DMS79 (cell line): ENCODE results near the gene GSDMA.
A peak's percentile ranks its signal among the peaks of the same experiment; 100 is the strongest.
"Not testable (repeated sequence)": the region's sequence is repeated elsewhere in the genome, so short reads cannot be mapped to it uniquely, and the experiment has no call there.

Experiments used
- DNase-seq: peaks from one replicate; lab custom pipeline; 2025; lab: John Stamatoyannopoulos, UW

The GSDMA gene

DNA sequence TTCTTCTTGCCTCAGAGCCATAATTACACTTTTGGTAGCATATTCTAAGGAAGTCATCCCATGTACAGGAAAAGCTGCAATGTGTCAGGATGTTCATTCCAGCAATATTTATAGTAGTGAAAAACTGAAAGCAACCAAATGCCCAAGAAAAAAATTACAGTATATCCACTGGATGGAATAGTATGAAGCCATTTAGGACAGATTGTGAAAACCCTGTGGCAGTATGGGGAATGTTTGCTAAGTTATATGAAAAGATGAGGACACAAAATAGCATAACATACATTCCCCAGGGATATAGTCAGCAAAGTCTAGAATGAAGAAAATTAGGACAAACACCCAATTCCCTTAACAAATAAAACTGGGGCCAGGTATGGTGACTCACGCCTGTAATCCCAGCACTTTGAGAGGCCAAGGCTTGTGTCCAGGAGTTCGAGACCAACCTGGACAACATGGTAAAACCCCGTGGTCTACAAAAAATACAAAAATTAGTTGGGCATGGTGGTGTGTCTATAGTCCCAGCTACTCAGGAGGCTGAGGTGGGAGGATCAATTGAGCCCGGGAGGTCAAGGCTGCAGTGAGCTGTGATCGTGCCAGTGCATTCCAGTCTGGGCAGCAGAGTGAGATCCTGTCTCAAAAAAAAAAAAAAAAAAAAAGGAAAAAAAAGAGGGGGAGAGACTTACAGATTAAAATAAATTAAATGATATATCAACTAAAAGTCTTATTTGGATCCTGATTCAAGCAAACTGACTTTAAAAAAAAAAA is 33.0 kb upstream of the GSDMA start:
- DNase-seq, result no peak

DNA sequence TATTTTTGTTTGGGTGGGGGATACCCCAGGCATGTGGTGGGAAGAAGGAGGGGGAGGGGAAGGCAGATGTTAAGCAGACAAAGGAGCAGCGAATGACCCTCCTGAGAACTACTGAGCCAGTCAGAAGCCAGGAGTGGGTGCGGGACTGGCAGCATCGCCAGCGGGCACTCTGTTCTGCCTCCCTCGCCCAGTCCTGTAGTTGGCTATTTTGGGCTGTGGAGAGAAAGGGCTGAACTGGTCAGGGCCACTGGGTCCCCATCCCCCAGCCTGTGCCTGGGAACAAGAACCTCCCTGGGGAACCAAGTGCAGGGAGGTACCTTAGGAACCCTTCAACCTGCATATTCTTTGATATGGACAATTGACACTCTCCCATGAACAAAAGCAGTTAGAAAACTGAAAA is 28.9 kb upstream of the GSDMA start:
- DNase-seq, result no peak

DNA sequence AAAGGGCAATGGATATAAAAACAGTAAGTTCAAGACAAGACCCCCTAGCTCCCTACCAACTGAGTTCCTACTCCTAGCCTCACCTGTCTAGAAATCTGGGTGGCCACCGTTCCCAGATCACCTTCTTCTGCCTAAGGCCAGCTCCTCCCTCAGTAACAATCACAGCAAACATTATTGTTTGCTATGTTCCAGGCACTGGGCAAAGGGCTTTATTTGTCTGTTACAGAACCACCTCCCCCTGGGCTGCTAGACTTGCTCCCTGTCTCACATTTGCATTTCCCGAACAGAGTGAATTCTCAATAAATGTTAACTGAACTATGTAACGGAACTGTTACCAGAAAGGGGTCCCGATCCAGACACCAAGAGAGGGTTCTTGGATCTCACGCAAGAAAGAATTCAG is 28.5 kb upstream of the GSDMA start:
- no peak for DNase-seq

DNA sequence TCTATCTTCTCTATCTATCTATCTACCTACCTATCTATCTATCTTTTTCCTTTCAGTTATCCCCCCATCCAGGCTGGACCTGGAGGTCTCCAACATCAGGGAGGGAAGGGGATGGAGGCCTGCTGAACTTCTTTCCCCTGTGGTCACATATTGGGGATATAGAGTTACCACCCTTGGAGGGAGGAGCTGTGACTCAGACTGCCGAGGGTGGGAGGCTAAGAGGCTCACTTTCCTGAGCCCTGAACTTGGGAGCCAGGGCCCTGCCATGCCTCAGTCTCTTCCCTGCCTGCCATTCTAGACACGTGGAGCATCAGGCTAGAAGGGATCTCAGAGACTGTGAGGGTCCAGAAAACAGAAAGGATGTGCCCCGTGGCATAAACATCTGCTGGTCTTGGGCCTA is 26.9 kb upstream of the GSDMA start:
- DNase-seq, result no peak

DNA sequence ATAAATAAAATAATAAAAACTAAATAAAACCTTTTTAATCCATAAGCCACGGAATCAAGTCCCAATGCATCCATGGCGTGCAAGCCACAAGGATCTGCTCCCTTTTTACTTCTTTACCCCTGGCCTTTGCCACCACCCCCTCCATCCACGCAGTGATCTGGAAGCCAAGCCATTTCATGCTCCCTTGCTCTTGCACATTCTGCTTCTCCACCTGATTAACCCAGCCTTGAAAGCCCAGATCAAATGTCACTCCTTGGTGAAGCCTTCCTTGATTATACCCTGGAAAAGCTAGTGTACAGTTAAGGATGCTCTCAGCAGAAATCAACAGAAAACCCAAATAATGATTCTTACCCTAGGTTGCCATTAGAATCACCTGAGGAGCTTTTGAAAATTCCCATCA is 25.4 kb upstream of the GSDMA start:
- no peak for DNase-seq

DNA sequence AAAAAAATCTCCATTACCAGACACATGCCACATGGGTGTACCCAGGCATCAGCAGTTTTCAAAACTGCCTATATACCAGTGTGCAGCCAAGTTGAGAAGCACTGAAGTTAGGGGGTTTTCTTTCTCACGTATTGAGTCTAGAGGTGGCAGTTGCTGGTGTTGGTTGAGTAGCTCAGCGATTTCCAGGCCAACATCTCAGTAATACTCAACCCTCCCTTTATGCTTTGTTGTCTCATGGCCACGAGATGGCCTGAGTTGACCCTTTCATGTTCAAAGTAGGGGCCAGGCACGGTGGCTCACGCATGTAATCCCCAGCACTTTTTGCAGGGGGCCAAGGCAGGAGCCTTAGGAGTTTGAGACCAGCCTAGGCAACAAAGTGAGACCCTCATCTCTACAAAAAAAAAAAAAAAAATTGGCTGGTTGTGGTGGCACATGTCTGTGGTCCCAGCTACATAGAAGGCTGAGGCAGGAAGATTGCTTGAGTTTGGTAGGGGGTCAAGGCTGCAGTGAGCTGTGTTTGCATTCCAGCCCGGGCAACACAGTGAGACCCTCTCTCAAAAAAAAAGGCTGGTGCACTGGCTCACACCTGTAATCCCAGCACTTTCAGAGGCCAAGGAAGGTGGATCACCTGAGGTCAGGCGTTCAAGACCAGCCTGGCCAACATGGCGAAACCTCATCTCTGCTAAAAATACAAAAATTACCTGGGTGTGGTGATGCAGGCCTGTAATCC is 24.5 kb upstream of the GSDMA start:
- DNase-seq, result no peak

DNA sequence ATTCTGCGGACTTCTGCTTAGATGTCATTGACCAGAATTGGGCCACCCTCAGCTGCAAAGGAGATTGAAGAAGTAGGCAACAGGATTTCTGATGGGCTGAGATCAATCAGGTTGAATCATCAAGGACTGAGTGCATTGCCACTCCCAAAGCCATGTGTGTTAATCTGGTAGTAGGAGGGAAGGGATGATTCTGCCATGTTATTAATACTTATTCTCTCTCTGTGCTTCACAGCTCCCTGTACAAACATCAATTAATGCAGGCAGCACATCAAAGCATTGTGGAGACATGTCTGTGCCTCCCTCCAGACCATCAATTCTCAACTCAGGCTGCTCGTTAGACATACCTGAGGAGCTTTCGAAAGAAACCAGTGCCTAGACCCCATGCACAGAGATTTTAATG is 23.7 kb upstream of the GSDMA start:
- no peak for DNase-seq

DNA sequence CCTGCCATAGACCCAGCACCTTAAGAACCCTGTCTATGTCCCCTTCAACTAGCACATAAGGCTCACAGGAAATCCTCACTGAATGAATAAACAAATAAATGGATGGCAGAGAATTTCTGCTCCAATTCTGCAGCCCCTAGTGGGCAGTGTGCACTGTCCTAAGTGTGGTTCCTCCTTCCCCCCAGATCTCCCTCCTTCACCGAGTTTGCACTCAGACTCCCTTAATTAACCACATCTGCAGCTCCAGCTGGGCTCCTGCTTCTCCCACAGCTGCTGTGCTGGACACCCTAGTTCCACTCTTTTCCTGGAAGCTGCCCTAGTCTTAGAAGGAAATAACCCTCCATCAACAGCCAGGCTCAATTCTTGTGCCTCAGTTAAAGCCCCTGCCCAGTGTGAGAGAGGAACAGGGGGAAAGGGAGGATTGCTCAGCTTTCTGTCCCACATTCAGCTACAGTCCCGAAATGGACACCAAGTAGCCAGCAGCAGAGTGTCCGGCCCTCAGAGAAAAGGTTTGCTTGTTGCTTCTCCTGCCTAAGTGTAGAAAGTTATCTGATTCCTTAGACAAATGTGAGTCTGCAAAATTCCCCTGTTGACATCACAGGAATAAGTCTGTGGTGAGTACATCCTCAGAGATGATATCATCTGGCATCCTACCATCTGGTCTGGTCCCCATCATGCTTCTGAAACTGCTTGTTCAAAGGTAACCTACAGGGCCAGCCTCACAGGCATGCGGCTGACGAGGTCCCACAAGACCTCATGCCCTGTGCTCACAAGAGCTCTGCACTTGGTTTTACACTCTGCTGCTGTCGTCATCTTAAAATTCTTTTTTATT is 23.0 kb upstream of the GSDMA start:
- DNase-seq, result no peak

DNA sequence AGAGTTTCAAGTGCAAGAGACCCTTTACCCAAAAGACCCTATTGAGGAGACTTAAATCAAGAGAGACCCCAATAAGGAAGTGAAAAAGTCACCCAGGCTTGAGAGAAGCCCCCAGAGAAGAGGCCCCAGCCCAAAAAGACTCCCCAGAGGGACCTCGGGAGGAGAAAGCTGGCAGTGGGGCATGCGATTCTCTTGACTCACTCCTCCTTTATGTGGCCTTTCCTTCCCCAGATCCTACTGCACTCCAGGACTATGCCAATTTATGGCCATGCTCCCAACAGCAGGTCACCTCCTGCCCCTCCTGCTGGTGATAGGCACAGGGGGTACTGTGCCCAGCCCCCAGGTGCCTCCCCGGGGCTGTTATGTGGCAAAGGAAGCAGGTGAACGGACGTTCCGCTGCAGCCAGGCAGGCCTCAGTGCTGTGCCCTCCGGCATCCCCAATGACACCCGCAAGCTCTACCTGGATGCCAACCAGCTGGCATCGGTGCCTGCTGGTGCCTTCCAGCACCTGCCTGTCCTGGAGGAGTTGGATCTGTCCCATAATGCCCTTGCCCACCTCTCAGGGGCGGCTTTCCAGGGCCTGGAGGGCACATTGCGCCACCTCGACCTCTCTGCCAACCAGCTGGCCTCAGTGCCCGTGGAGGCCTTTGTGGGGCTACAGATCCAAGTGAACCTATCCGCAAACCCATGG is 19.0 kb upstream of the GSDMA start:
- no peak for DNase-seq

DNA sequence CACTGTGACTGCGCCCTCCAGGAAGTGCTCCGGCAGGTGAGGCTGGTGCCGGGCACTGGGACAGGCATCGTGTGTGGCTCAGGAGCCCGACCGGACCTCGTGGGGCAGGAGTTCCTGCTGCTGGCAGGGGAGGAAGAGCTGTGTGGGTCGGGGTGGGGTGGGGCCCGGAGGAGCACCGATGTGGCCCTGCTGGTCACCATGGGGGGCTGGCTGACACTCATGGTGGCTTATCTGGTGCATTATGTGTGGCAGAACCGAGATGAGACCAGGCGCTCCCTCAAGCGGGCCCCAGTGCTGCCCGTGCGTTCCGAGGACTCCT is 18.5 kb upstream of the GSDMA start:
- DNase-seq, result no peak

DNA sequence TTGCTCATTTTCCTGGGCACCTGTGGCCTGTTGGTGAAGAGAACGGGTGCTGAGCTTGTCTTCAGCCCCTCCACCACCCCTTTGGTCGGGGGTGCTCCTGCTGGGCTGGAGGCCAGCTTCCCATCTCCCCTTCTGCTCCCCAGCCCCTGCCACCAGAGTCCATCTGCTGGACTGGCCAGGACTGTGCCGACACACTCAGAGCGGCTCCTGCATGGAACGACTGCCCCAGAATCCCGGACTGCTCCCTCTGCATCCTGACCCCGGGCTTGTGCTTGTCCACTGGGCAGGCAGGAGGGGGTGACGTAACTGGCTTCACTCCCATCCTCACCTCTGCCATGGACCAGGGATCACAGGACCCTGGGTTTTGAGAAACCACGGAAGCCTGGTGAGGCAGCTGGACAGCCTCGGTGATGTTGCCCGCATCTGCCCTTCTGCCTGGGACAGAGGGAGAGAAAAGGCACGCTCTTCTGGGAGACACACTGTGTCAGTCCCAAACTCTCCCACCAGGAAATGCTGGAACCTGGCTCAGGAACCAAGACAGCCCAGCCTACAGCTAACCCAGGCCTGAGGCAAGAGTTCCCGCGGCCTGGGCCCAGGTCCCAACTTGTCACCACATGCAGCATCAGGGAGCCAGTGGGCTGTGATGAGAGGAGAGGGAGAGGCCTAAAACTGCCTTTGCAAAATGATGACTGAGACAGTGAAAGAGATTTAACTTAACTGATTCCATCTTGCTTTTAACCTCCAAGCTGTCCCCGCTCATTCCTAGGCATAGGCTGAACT is 16.1 kb upstream of the GSDMA start:
- no peak for DNase-seq

DNA sequence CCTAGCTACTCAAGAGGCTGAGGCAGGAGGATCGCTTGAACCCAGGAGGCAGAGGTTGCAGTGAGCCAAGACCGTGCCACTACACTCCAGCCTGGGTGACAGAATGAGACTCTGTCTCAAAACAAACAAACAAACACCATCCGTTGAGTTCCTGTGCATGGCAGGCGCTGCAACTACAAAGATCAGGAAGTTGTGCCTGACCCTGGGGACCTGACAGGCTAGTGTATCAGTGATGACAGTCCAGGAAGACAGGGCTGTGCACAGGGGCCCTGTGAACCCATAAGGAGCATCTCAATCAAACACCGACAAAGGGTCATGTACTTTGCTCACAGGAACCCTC is 14.3 kb upstream of the GSDMA start:
- DNase-seq, result not testable (repeated sequence)

DNA sequence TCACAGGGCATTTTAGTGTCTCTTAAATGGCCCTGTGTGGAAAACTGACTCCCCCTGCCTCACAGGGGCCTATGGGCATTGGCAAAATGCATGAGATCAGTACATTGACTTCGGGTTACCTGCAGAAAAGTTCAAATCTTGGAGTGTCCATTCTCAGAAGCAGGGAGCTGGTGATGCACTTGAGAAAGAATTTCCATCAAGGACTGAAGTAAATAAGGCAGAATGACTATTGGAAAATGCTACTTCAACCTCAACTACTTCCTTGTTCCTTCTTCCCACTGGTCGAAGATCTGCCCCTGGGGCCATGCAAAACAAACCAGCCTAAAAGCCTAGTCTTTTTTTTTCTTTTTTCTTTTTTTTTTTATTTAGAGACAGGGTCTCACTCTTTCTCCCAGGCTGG is 13.8 kb upstream of the GSDMA start:
- no peak for DNase-seq

DNA sequence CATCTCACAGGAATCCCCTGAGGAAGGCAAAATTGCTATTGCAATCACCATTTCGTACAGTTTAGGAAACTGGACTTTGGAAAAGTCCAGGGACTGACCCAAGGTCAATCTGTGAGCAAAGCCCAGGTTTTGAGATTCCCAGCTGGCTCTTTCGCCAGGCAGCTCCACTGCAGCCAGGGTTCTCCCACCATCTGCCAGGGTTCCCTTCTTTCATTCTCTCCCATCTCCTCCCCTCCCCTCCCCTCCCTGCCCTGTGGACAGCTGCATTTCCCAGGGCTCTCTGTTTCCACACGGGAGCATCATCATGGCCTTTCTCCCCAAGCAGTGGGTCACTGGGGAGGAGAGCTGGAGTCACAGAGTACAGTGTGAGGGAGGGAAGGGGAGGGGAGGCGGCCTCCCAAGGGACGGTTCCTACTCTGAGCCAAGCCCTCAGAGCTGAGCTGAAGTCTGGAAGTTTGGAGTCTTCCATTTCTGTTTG is 11.9 kb upstream of the GSDMA start:
- DNase-seq, result no peak

DNA sequence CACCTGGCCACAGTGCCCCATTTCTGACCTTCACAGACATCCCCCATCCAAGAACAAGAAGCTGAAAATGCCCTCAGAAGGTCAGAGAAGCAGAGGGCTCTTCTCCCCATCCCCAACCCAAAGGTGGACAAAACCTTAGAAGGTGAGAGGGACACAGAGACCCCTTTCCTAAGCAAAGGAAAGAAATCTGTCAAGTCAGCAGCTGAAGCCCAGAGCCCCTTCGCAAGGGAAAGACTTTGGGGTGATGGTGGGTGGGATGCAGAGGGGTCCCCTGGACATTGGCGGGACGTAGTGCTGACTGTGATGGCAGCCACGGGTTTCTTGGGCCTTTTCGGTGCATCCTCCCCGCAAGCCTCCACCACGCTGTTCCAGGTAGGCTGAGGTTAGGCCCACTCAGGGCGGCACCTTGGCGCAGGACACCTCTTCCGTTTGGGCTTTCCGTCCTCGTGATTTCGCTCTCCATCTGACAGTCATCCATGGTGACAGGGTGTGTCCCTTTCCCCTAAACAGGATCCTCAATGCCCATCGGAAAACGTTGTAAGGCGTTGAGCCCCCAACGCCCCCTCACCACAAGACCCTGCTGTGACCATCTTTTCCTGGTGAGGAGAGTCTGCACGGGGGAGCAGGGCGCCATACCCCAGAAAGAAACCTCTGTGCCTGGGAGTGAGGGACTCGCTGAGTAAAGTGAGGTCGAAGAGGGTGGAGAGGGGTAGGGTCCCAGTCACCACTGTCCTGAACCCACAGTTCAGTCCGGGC is 10.7 kb upstream of the GSDMA start:
- DNase-seq, result no peak

DNA sequence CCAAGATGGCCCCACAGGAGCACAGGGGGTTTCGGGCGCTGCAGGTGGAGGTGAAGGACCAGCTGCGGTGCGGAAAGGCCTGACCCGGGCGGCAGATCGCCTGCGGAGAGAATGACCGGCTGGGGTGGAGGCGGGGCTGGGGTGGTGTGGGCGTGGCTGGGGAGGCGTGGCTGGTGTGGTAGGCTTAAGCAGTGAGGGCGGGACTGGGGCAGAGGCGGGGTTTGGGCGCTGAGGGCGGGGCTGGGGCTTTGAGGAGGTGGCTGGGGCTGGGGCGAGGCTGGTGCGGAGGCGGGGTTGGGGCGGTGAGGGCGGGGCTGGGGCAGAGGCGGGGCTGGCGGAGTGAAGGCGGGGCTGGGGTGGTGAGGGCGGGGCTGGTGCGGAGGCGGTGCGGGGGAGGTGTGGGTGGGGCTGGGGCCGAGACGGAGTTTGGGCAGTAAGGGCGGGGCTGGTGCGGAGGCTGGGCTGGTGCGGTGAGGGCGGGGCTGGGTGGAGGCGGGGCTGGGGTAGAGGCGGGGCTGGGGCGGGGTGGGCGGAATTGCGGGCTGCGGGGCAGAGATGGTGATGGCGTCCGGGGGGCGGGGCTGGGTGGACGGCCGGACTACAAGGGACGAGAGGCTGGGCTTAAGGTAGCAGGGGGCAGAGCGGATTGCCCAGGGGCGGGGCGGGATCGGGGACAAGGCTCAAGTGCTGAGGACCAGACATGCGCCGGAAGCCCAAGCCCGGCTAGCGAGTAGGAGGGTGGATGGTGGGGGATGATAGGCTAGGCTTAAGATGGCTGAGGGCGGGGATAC is 9.9 kb upstream of the GSDMA start:
- DNase-seq, result peak; percentile 94

DNA sequence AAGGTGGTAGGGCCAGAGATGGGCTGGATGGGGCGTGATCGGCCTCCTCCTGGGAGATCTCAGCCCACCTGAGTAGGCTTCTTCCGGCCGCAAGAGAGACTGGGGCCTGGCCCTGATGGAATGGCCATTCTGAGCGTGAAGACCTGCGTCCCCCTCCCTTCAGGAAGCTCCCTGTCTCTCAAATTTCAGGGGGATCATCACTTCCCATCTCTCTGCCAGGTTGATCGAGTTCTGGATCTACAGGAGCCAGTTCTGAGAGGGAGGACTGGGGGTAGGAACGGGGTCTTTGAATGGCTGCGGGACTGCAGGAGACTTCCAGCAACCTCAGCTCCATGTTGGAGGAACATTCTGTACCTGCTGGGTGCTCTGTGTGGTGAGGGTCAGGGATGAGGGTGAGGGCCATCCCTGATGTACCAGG is 9.3 kb upstream of the GSDMA start:
- no peak for DNase-seq

DNA sequence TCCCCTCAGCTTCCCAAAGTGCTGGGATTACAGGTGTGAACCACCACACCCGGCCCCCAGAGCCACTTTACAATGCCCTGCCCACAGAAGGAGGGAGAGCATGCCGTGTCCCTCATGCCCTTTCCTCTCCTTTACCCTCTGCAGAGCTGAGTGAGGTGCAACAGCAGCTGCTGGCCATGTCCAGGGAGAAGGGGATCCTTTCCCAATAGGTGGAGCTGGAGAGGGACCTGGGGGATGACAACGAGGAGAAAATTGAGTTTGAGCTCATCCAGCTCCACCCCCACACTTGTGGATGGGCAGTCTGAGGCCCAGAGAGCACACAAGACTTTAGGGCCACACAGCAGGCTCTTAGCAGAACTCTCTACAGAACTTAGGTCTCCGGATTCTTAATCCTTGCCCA is 7.9 kb upstream of the GSDMA start:
- no peak for DNase-seq

DNA sequence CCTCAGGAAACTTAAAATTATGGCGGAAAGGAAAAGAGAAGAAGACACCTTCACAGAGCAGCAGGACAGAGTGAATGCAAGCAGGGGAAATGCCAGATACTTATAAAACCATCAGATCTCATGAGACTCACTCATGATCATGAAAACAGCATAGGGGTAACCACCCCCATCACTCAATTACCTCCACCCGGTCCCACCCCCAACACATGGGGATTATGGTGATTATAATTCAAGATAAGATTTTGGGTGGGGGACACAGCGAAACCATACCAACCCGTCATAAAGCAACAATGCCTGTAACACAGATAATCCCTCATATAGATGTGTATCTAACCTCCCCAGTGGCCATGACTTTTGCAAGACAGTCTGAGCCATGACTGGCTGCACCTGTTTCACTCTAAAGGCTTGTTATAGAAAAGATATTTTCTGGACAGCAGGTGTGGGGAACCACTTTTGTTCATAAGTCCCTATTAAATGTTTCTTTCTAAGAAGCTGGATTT is 7.0 kb upstream of the GSDMA start:
- no peak for DNase-seq

DNA sequence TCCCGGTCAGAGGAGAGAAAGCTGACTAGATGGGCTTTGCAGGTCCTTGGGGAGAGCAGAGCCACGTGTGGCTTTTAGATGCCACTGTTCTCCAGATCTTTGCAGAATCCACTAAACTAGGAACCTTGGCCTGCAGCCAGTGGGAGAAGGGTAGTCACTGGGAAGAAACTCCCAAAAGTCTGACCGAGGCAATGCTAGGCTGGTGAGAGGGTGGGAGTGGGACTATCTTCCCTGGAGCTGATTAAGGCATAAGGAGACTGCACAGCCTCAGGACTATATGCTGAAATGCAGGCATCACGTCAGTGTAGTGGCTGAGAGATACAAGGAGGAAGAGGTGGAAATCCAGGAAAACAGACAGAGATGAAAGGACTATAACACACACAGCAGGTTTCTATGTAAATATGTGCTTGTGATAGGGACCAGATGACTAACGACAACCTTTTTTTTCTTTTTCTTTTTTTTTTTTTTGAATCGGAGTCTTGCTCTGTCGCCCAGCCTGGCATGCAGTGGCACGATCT is 2.2 kb upstream of the GSDMA start:
- DNase-seq, result no peak
